ENCODE data around the gene EHD4. TPM values are rescaled to one million over a fixed set of nuclear protein-coding genes. Genes with fewer than 3 reads are reported as not detected.

Gene EHD4
- total and polyA plus RNA-seq, 2 donors (not counting 3 experiments of a cell fraction or from before 2014, with no cell fraction given) = 96.7 to 128 TPM

DNA sequence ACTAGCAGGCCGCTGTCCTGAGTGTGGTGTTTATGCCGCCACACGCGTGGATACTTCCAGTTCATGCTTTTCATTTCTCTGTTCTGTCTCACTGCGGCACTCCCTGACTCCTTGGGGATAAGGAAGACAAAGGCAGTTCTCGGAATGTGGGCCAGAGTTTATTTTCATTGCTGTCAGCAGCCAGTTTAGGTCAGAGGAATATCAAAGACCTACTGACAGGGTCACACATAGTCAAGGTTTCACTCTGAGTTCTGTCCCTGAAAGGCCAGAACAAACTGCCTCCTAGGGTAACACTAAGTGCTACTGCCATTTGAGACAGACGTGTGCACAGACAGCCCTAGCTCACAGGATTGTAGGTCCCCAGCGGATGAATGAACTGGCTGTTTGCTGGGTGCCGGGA, 51.2 kb downstream of the EHD4 start:
- H3K79me2 ChIP-seq (ENCODE audit: control insufficient read depth, insufficient read depth, low read length) = peaks cover 93% of the 10 kb centered on the region
- FAIRE-seq = no peak
- no peak overlapping the region for H2AFZ ChIP-seq (ENCODE audit: low read depth, low read length)
- no peaks in the 10 kb centered on the region for H3K9me1 ChIP-seq (replicated peaks; ENCODE audit: control insufficient read depth, extremely low read depth, insufficient read depth, low read length)
- POLR2A ChIA-PET = no interaction called here
- no peaks in the 10 kb centered on the region for H4K20me1 ChIP-seq (replicated peaks; ENCODE audit: control insufficient read depth, extremely low read depth, insufficient read depth, low read length)
- CTCF ChIA-PET = interaction anchor here (1.0 kb wide), 1 partner anchor 48 kb away, joined by 3 read pairs; no protein-coding TSS in a partner anchor
- H3K9me3 ChIP-seq (replicated peaks; ENCODE audit: control insufficient read depth, insufficient read depth, low read length) = no peaks in the 10 kb centered on the region
- H3K4me1 ChIP-seq (ENCODE audit: control insufficient read depth, extremely low read depth, insufficient read depth, low read length) = peaks cover 56% of the 10 kb centered on the region
- no peak overlapping the region for H3K4me2 ChIP-seq (ENCODE audit: insufficient read depth, low read length)
- DNase-seq (ENCODE audit: low read depth, low spot score) = peak; percentile 43
- H3K36me3 ChIP-seq (ENCODE audit: control insufficient read depth in 2 of 2, extremely low read depth in 1 of 2, insufficient read depth in 2 of 2, low read length in 2 of 2) = peaks cover 26 to 38% of the 10 kb centered on the region in 2 experiments
- H3K27me3 ChIP-seq (ENCODE audit: control insufficient read depth in 2 of 2, insufficient read depth in 2 of 2, low read length in 2 of 2) = no peaks in the 10 kb centered on the region
- no TSS peak for BruUV-seq (replicated peaks)
- no peak overlapping the region for H3K4me3 ChIP-seq (replicated peaks in 1 of 3; ENCODE audit: insufficient read depth in 1 of 3, low read depth in 1 of 3, low read length in 3 of 3)
- no peak overlapping the region for H3K9ac ChIP-seq (replicated peaks; ENCODE audit: extremely low read depth, insufficient read depth, low read length)
- TF ChIP-seq POLR2AphosphoS5 (IDR thresholded peaks at IDR 0.05; ENCODE audit: insufficient read depth, low read depth, low read length) (no peak), POLR2A (IDR thresholded peaks at IDR 0.05; ENCODE audit: low read depth, low read length) (no peak), EZH2 (IDR thresholded peaks at IDR 0.05; ENCODE audit: borderline replicate concordance, low read depth, low read length, severe bottlenecking) (no peak), FOS (IDR thresholded peaks at IDR 0.05; ENCODE audit: borderline replicate concordance, insufficient read depth, low read length) (no peak), MYC (IDR thresholded peaks at IDR 0.05; ENCODE audit: low read depth, low read length) (no peak), JUN (IDR thresholded peaks at IDR 0.05; ENCODE audit: borderline replicate concordance, insufficient read depth, insufficient read length, low read depth) (no peak)
- TF ChIP-seq, protein P1, sequence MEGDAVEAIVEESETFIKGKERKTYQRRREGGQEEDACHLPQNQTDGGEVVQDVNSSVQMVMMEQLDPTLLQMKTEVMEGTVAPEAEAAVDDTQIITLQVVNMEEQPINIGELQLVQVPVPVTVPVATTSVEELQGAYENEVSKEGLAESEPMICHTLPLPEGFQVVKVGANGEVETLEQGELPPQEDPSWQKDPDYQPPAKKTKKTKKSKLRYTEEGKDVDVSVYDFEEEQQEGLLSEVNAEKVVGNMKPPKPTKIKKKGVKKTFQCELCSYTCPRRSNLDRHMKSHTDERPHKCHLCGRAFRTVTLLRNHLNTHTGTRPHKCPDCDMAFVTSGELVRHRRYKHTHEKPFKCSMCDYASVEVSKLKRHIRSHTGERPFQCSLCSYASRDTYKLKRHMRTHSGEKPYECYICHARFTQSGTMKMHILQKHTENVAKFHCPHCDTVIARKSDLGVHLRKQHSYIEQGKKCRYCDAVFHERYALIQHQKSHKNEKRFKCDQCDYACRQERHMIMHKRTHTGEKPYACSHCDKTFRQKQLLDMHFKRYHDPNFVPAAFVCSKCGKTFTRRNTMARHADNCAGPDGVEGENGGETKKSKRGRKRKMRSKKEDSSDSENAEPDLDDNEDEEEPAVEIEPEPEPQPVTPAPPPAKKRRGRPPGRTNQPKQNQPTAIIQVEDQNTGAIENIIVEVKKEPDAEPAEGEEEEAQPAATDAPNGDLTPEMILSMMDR (IDR thresholded peaks at IDR 0.05; ENCODE audit: extremely low read depth in 1 of 2, insufficient read depth in 1 of 2, low read depth in 1 of 2, low read length in 2 of 2) = no peak
- TF ChIP-seq, protein P2, sequence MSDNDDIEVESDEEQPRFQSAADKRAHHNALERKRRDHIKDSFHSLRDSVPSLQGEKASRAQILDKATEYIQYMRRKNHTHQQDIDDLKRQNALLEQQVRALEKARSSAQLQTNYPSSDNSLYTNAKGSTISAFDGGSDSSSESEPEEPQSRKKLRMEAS (IDR thresholded peaks at IDR 0.05; ENCODE audit: insufficient read depth, insufficient read length) = no peak
- intact Hi-C loops (cut with micrococcal nuclease) (no loop called here), dilution Hi-C loops (cut with MboI; ENCODE audit: extremely low pct_ligation_motif_present, low sequenced_read_pairs) (no loop called here)
- peak overlapping the region; percentile 65 for H3K27ac ChIP-seq (ENCODE audit: insufficient read depth, low read depth, low read length)
